HG03175 (cell line): Measurements from ENCODE around the gene FOXJ3.

Source experiments
- ATAC-seq: cut with Tn5 transposase; IDR thresholded peaks from one replicate; pipeline ENCODE4 v1.9.1; 2021; ENCODE audit warnings: mild to moderate bottlenecking, moderate library complexity; ENCODE audit not compliant: unreplicated experiment

The FOXJ3 gene

GRCh38 chr1:42148166-42148565 is 186.9 kb downstream of the FOXJ3 start:
- ATAC-seq, result no peak

GRCh38 chr1:42146626-42147320 is 188.3 kb downstream of the FOXJ3 start:
- no peak for ATAC-seq

GRCh38 chr1:42145764-42146625 is 189.0 kb downstream of the FOXJ3 start:
- no peak for ATAC-seq

- no peak for ATAC-seq
Observed at GRCh38 chr1:42145389-42145716, 189.7 kb downstream of the FOXJ3 start.

GRCh38 chr1:42144711-42145388 is 190.2 kb downstream of the FOXJ3 start:
- ATAC-seq, result no peak

GRCh38 chr1:42143896-42144710 is 190.9 kb downstream of the FOXJ3 start:
- no peak for ATAC-seq

GRCh38 chr1:42142894-42143675 is 191.9 kb downstream of the FOXJ3 start:
- no peak for ATAC-seq

- ATAC-seq, result no peak
Observed at GRCh38 chr1:42141978-42142377, 193.1 kb downstream of the FOXJ3 start.

- ATAC-seq, result no peak
Observed at GRCh38 chr1:42140191-42140590, 194.8 kb downstream of the FOXJ3 start.

GRCh38 chr1:42139444-42139843 is 195.6 kb downstream of the FOXJ3 start:
- no peak for ATAC-seq

- ATAC-seq, result no peak
Observed at GRCh38 chr1:42138586-42138985, 196.4 kb downstream of the FOXJ3 start.

- no peak for ATAC-seq
Observed at GRCh38 chr1:42137766-42138165, 197.3 kb downstream of the FOXJ3 start.

- ATAC-seq, result no peak
Observed at GRCh38 chr1:42136466-42136865, 198.6 kb downstream of the FOXJ3 start.

GRCh38 chr1:42135426-42135825 is 199.6 kb downstream of the FOXJ3 start:
- no peak for ATAC-seq

GRCh38 chr1:42133809-42134526 is 201.1 kb downstream of the FOXJ3 start:
- ATAC-seq, result no peak

- ATAC-seq, result no peak
Observed at GRCh38 chr1:42133390-42133789, 201.6 kb downstream of the FOXJ3 start.

- no peak for ATAC-seq
Observed at GRCh38 chr1:42130061-42130660, 204.9 kb downstream of the FOXJ3 start.

GRCh38 chr1:42128964-42129363 is 206.1 kb downstream of the FOXJ3 start:
- ATAC-seq, result no peak

GRCh38 chr1:42128499-42128898 is 206.5 kb downstream of the FOXJ3 start:
- ATAC-seq, result no peak
